ENCODE measurements around the gene MAOB. TPM values are rescaled to one million over a fixed set of nuclear protein-coding genes. Genes with fewer than 3 reads are reported as not detected.

The MAOB gene
- polyA plus RNA-seq, 2 donors: 1.6 to 7.5 TPM

GRCh38 chrX:43808231-43808630 is 74.0 kb downstream of the MAOB start:
- Histone ChIP-seq H3K27me3 (ENCODE audit: control insufficient read depth in 1 of 2, insufficient read depth in 2 of 2, low read length in 2 of 2) (no peaks in the 10 kb centered on the region), H3K4me1 (ENCODE audit: control insufficient read depth in 2 of 2, insufficient read depth in 2 of 2, low read length in 1 of 2) (no peaks in the 10 kb centered on the region), H3K9me3 (ENCODE audit: control insufficient read depth in 2 of 2, insufficient read depth in 1 of 2, low read depth in 1 of 2, low read length in 1 of 2) (no peaks in the 10 kb centered on the region), H3K36me3 (ENCODE audit: control insufficient read depth in 2 of 2, insufficient read depth in 2 of 2, low read length in 1 of 2) (no peaks in the 10 kb centered on the region), H3K4me3 (ENCODE audit: low read depth in 1 of 2, low read length in 2 of 2) (no peak overlapping the region), H3K27ac (ENCODE audit: low read depth in 2 of 2, low read length in 1 of 2) (no peak overlapping the region)

GRCh38 chrX:43805579-43805978 is 76.7 kb downstream of the MAOB start:
- Histone ChIP-seq H3K27ac (ENCODE audit: low read depth in 2 of 2, low read length in 1 of 2) (no peak overlapping the region), H3K4me3 (ENCODE audit: low read depth in 1 of 2, low read length in 2 of 2) (no peak overlapping the region), H3K27me3 (ENCODE audit: control insufficient read depth in 1 of 2, insufficient read depth in 2 of 2, low read length in 2 of 2) (no peaks in the 10 kb centered on the region), H3K36me3 (ENCODE audit: control insufficient read depth in 2 of 2, insufficient read depth in 2 of 2, low read length in 1 of 2) (no peaks in the 10 kb centered on the region), H3K4me1 (ENCODE audit: control insufficient read depth in 2 of 2, insufficient read depth in 2 of 2, low read length in 1 of 2) (no peaks in the 10 kb centered on the region), H3K9me3 (ENCODE audit: control insufficient read depth in 2 of 2, insufficient read depth in 1 of 2, low read depth in 1 of 2, low read length in 1 of 2) (no peaks in the 10 kb centered on the region)
- 55 to 58% methylated on average over 2 of the region's 2 CpGs for WGBS, 2 donors

- H3K27ac ChIP-seq (ENCODE audit: low read depth in 2 of 2, low read length in 1 of 2): no peak overlapping the region
- no peaks in the 10 kb centered on the region for H3K36me3 ChIP-seq (ENCODE audit: control insufficient read depth in 2 of 2, insufficient read depth in 2 of 2, low read length in 1 of 2)
- H3K4me1 ChIP-seq (ENCODE audit: control insufficient read depth in 2 of 2, insufficient read depth in 2 of 2, low read length in 1 of 2): no peaks in the 10 kb centered on the region
- no peaks in the 10 kb centered on the region for H3K27me3 ChIP-seq (ENCODE audit: control insufficient read depth in 1 of 2, insufficient read depth in 2 of 2, low read length in 2 of 2)
- no peak overlapping the region for H3K4me3 ChIP-seq (ENCODE audit: low read depth in 1 of 2, low read length in 2 of 2)
- WGBS, 2 donors: 68 to 79% methylated on average over 5 of the region's 5 CpGs
- H3K9me3 ChIP-seq (ENCODE audit: control insufficient read depth in 2 of 2, insufficient read depth in 1 of 2, low read depth in 1 of 2, low read length in 1 of 2): no peaks in the 10 kb centered on the region
These were observed 78.2 kb downstream of the MAOB start for GRCh38 chrX:43804021-43804420.

GRCh38 chrX:43785930-43786591 is 96.2 kb downstream of the MAOB start:
- WGBS, 2 donors: 79 to 90% methylated on average over 5 of the region's 5 CpGs

GRCh38 chrX:43758044-43758443 is 124.2 kb downstream of the MAOB start:
- 73 to 91% methylated on average over 7 of the region's 7 CpGs for WGBS, 2 donors
- H3K4me1 ChIP-seq (ENCODE audit: control insufficient read depth in 2 of 2, insufficient read depth in 2 of 2, low read length in 1 of 2): no peaks in the 10 kb centered on the region
- no peaks in the 10 kb centered on the region for H3K36me3 ChIP-seq (ENCODE audit: control insufficient read depth in 2 of 2, insufficient read depth in 2 of 2, low read length in 1 of 2)
- no peaks in the 10 kb centered on the region for H3K9me3 ChIP-seq (ENCODE audit: control insufficient read depth in 2 of 2, insufficient read depth in 1 of 2, low read depth in 1 of 2, low read length in 1 of 2)
- H3K4me3 ChIP-seq (ENCODE audit: low read depth in 1 of 2, low read length in 2 of 2): no peak overlapping the region
- peaks cover 0 to 8% of the 10 kb centered on the region in 2 donors for H3K27me3 ChIP-seq (ENCODE audit: control insufficient read depth in 1 of 2, insufficient read depth in 2 of 2, low read length in 2 of 2)
- H3K27ac ChIP-seq (ENCODE audit: low read depth in 2 of 2, low read length in 1 of 2): no peak overlapping the region

More at GRCh38 chrX:43785930-43786591, 96.2 kb downstream of the MAOB start:
- no peaks in the 10 kb centered on the region for H3K9me3 ChIP-seq (ENCODE audit: control insufficient read depth in 2 of 2, insufficient read depth in 1 of 2, low read depth in 1 of 2, low read length in 1 of 2)
- H3K4me3 ChIP-seq (ENCODE audit: low read depth in 1 of 2, low read length in 2 of 2): no peak overlapping the region
- H3K4me1 ChIP-seq (ENCODE audit: control insufficient read depth in 2 of 2, insufficient read depth in 2 of 2, low read length in 1 of 2): no peaks in the 10 kb centered on the region
- H3K36me3 ChIP-seq (ENCODE audit: control insufficient read depth in 2 of 2, insufficient read depth in 2 of 2, low read length in 1 of 2): no peaks in the 10 kb centered on the region
- no peak overlapping the region for H3K27ac ChIP-seq (ENCODE audit: low read depth in 2 of 2, low read length in 1 of 2)
- peaks cover 0 to 7% of the 10 kb centered on the region in 2 donors for H3K27me3 ChIP-seq (ENCODE audit: control insufficient read depth in 1 of 2, insufficient read depth in 2 of 2, low read length in 2 of 2)

GRCh38 chrX:43756076-43756475 is 126.2 kb downstream of the MAOB start:
- H3K27ac ChIP-seq (ENCODE audit: low read depth in 2 of 2, low read length in 1 of 2): no peak overlapping the region
- 78 to 92% methylated on average over 5 of the region's 5 CpGs for WGBS, 2 donors
- no peaks in the 10 kb centered on the region for H3K36me3 ChIP-seq (ENCODE audit: control insufficient read depth in 2 of 2, insufficient read depth in 2 of 2, low read length in 1 of 2)
- H3K4me1 ChIP-seq (ENCODE audit: control insufficient read depth in 2 of 2, insufficient read depth in 2 of 2, low read length in 1 of 2): no peaks in the 10 kb centered on the region
- H3K27me3 ChIP-seq (ENCODE audit: control insufficient read depth in 1 of 2, insufficient read depth in 2 of 2, low read length in 2 of 2): peaks cover 0 to 8% of the 10 kb centered on the region in 2 donors
- H3K4me3 ChIP-seq (ENCODE audit: low read depth in 1 of 2, low read length in 2 of 2): no peak overlapping the region
- H3K9me3 ChIP-seq (ENCODE audit: control insufficient read depth in 2 of 2, insufficient read depth in 1 of 2, low read depth in 1 of 2, low read length in 1 of 2): no peaks in the 10 kb centered on the region

- no peaks in the 10 kb centered on the region for H3K9me3 ChIP-seq (ENCODE audit: control insufficient read depth in 2 of 2, insufficient read depth in 1 of 2, low read depth in 1 of 2, low read length in 1 of 2)
- H3K36me3 ChIP-seq (ENCODE audit: control insufficient read depth in 2 of 2, insufficient read depth in 2 of 2, low read length in 1 of 2): no peaks in the 10 kb centered on the region
- no peak overlapping the region for H3K4me3 ChIP-seq (ENCODE audit: low read depth in 1 of 2, low read length in 2 of 2)
- 61 to 81% methylated on average over 3 of the region's 3 CpGs for WGBS, 2 donors
- H3K27me3 ChIP-seq (ENCODE audit: control insufficient read depth in 1 of 2, insufficient read depth in 2 of 2, low read length in 2 of 2): peaks cover 0 to 9% of the 10 kb centered on the region in 2 donors
- H3K4me1 ChIP-seq (ENCODE audit: control insufficient read depth in 2 of 2, insufficient read depth in 2 of 2, low read length in 1 of 2): no peaks in the 10 kb centered on the region
- H3K27ac ChIP-seq (ENCODE audit: low read depth in 2 of 2, low read length in 1 of 2): no peak overlapping the region
These were observed 128.6 kb downstream of the MAOB start for GRCh38 chrX:43753637-43754036.

- H3K36me3 ChIP-seq (ENCODE audit: control insufficient read depth in 2 of 2, insufficient read depth in 2 of 2, low read length in 1 of 2): no peaks in the 10 kb centered on the region
- no peaks in the 10 kb centered on the region for H3K4me1 ChIP-seq (ENCODE audit: control insufficient read depth in 2 of 2, insufficient read depth in 2 of 2, low read length in 1 of 2)
- peaks cover 0 to 3% of the 10 kb centered on the region in 2 donors for H3K27me3 ChIP-seq (ENCODE audit: control insufficient read depth in 1 of 2, insufficient read depth in 2 of 2, low read length in 2 of 2)
- 6 to 13% methylated on average over 6 of the region's 6 CpGs for WGBS, 2 donors
- no peaks in the 10 kb centered on the region for H3K9me3 ChIP-seq (ENCODE audit: control insufficient read depth in 2 of 2, insufficient read depth in 1 of 2, low read depth in 1 of 2, low read length in 1 of 2)
- H3K4me3 ChIP-seq (ENCODE audit: low read depth in 1 of 2, low read length in 2 of 2): no peak overlapping the region
- H3K27ac ChIP-seq (ENCODE audit: low read depth in 2 of 2, low read length in 1 of 2): no peak overlapping the region
These were observed 132.0 kb downstream of the MAOB start for GRCh38 chrX:43750248-43750676.

GRCh38 chrX:43747476-43747875 is 134.8 kb downstream of the MAOB start:
- H3K27me3 ChIP-seq (ENCODE audit: control insufficient read depth in 1 of 2, insufficient read depth in 2 of 2, low read length in 2 of 2): peaks cover 0 to 3% of the 10 kb centered on the region in 2 donors
- no peaks in the 10 kb centered on the region for H3K9me3 ChIP-seq (ENCODE audit: control insufficient read depth in 2 of 2, insufficient read depth in 1 of 2, low read depth in 1 of 2, low read length in 1 of 2)
- no peak overlapping the region for H3K4me3 ChIP-seq (ENCODE audit: low read depth in 1 of 2, low read length in 2 of 2)
- no peak overlapping the region for H3K27ac ChIP-seq (ENCODE audit: low read depth in 2 of 2, low read length in 1 of 2)
- peaks cover 0 to 4% of the 10 kb centered on the region in 2 donors for H3K36me3 ChIP-seq (ENCODE audit: control insufficient read depth in 2 of 2, insufficient read depth in 2 of 2, low read length in 1 of 2)
- WGBS, 2 donors: 59 to 81% methylated on average over 2 of the region's 2 CpGs
- H3K4me1 ChIP-seq (ENCODE audit: control insufficient read depth in 2 of 2, insufficient read depth in 2 of 2, low read length in 1 of 2): no peaks in the 10 kb centered on the region
